Neuronal stem cell (in vitro differentiated cells): ENCODE results near the gene TBC1D21.

Source experiments
- DNase-seq: peaks from one replicate; pipeline ENCODE4 v3.0.0-alpha.2; 2013; ENCODE audit warnings: low spot score
- H2AFZ ChIP-seq: one replicate; pipeline ENCODE4 v1.6.1; 2013; ENCODE audit warnings: mild to moderate bottlenecking, low read length, inconsistent platforms
- H2AK5ac ChIP-seq: 2 replicates; pipeline ENCODE4 v1.6.1; 2013; ENCODE audit warnings: low read depth, mild to moderate bottlenecking, inconsistent platforms, low read length, moderate library complexity, mixed read lengths
- H2BK120ac ChIP-seq: 2 replicates; pipeline ENCODE4 v1.6.1; 2013; ENCODE audit warnings: low read depth, mild to moderate bottlenecking, inconsistent platforms, low read length, moderate library complexity, mixed read lengths
- H2BK12ac ChIP-seq: one replicate; pipeline ENCODE4 v1.6.1; 2013; ENCODE audit warnings: low read length, inconsistent platforms
- H2BK15ac ChIP-seq: 2 replicates; pipeline ENCODE4 v1.6.1; 2013; ENCODE audit warnings: mild to moderate bottlenecking, low read length, inconsistent platforms, mixed read lengths
- H2BK5ac ChIP-seq: one replicate; pipeline ENCODE4 v1.6.1; 2013; ENCODE audit warnings: inconsistent platforms, mild to moderate bottlenecking, low read length, moderate library complexity
- H3K14ac ChIP-seq: one replicate; pipeline ENCODE4 v1.6.1; 2013; ENCODE audit warnings: low read length, inconsistent platforms
- H3K18ac ChIP-seq: 2 replicates; pipeline ENCODE4 v1.6.1; 2013; ENCODE audit warnings: low read length, inconsistent platforms
- H3K23ac ChIP-seq: 2 replicates; pipeline ENCODE4 v1.6.1; 2013; ENCODE audit warnings: low read depth, mild to moderate bottlenecking, mixed read lengths, low read length, inconsistent platforms; ENCODE audit not compliant: poor library complexity
- H3K27ac ChIP-seq: replicated peaks from 3 replicates; pipeline ENCODE4 v1.5.1; 2013; ENCODE audit warnings: low read length, inconsistent platforms
- H3K27me3 ChIP-seq, 3 experiments: 2 replicates each; pipeline ENCODE4 v1.6.1; 2013; ENCODE audit warnings: low read length in 3 of 3, mild to moderate bottlenecking in 2 of 3, inconsistent platforms in 1 of 3, low read depth in 1 of 3, mixed read lengths in 1 of 3, moderate library complexity in 1 of 3; ENCODE audit not compliant: control insufficient read depth in 3 of 3, insufficient read depth in 3 of 3
- H3K36me3 ChIP-seq, 2 donors: replicated peaks in 1 of 2; 2 replicates each; pipeline ENCODE4 v1.6.1; 2013; ENCODE audit warnings: low read length in 2 of 2; ENCODE audit not compliant: control insufficient read depth in 2 of 2, insufficient read depth in 2 of 2
- H3K4ac ChIP-seq: 2 replicates; pipeline ENCODE4 v1.6.1; 2013; ENCODE audit warnings: inconsistent platforms, mild to moderate bottlenecking, low read length, moderate library complexity
- H3K4me1 ChIP-seq, 2 donors: 1 replicate in 1 of 2; 2 replicates in 1 of 2; pipeline ENCODE4 v1.6.1; 2013; ENCODE audit warnings: low read length in 2 of 2, low read depth in 1 of 2; ENCODE audit not compliant: control insufficient read depth in 2 of 2, insufficient read depth in 1 of 2
- H3K4me2 ChIP-seq: one replicate; pipeline ENCODE4 v1.6.1; 2013; ENCODE audit warnings: mild to moderate bottlenecking, low read length, inconsistent platforms; ENCODE audit not compliant: insufficient read depth, poor library complexity, severe bottlenecking
- H3K4me3 ChIP-seq, 2 donors: 2 replicates each; pipeline ENCODE4 v1.5.1; 2013; ENCODE audit warnings: low read length in 2 of 2, mild to moderate bottlenecking in 2 of 2, inconsistent platforms in 1 of 2, moderate library complexity in 1 of 2
- H3K79me1 ChIP-seq: one replicate; pipeline ENCODE4 v1.6.1; 2013; ENCODE audit warnings: low read depth, mild to moderate bottlenecking, inconsistent platforms, low read length, moderate library complexity
- H3K9ac ChIP-seq: one replicate; pipeline ENCODE4 v1.6.1; 2013; ENCODE audit warnings: mild to moderate bottlenecking, low read depth, low read length, inconsistent platforms; ENCODE audit not compliant: poor library complexity
- H3K9me3 ChIP-seq, 2 donors: replicated peaks in 1 of 2; 2 replicates each; pipeline versions ENCODE3 to v1.6.1; 2013; ENCODE audit warnings: low read length in 2 of 2, mild to moderate bottlenecking in 2 of 2, inconsistent platforms in 1 of 2, low read depth in 1 of 2, mixed read lengths in 1 of 2, moderate library complexity in 1 of 2; ENCODE audit not compliant: control insufficient read depth in 2 of 2, insufficient read depth in 1 of 2
- H4K8ac ChIP-seq: one replicate; pipeline ENCODE4 v1.6.1; 2013; ENCODE audit warnings: low read depth, mild to moderate bottlenecking, inconsistent platforms, low read length, moderate library complexity
- H4K91ac ChIP-seq: one replicate; pipeline ENCODE4 v1.6.1; 2013; ENCODE audit warnings: low read length, low read depth, mild to moderate bottlenecking, inconsistent platforms; ENCODE audit not compliant: poor library complexity
- WGBS, 2 donors: extraction: QIAGEN DNeasy Blood & Tissue Kit; methylation state at CpG; one replicate each; pipeline ENCODE4 v1.1.7; 2013; ENCODE audit warnings: missing lambda C conversion rate in 2 of 2, mixed read lengths in 1 of 2; ENCODE audit not compliant: insufficient read length in 2 of 2, insufficient replicate concordance in 1 of 2; ENCODE audit errors: extremely low coverage in 2 of 2; 5-methylcytosine and 5-hydroxymethylcytosine counted together

The TBC1D21 gene

DNA sequence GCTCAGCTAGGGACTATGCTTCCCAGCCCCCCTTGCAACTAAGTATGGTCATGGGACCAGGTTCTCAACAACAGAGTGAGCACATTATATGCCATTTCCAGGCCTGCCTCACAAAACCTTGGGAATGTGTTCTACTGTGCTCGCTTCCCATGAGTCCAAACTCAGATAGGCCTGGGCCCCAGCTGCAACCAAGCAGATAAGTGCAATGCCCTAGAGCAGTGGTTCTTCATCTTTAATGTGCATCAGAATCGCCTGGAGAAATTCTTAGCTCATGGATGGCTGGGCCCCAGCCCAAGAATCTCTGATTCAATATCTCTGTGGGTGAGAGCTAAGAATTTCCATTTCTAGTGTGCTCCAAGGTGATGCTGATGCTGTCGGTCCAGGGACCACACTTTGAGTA lies 27.5 kb upstream of the TBC1D21 start:
- H3K4ac ChIP-seq: no peak overlapping the region
- no peak overlapping the region for H2BK12ac ChIP-seq
- H4K91ac ChIP-seq: no peak overlapping the region
- H3K4me2 ChIP-seq: no peak overlapping the region
- WGBS, 2 donors: no CpG with 5 or more reads among the region's 3 CpGs
- H3K27ac ChIP-seq: no peak overlapping the region
- H3K23ac ChIP-seq: no peak overlapping the region
- H3K9ac ChIP-seq: no peak overlapping the region
- peaks cover 0 to 21% (median 0%) of the 10 kb centered on the region in 3 experiments for H3K27me3 ChIP-seq
- no peak overlapping the region for H2AK5ac ChIP-seq
- no peak overlapping the region for H3K18ac ChIP-seq
- no peak overlapping the region for H4K8ac ChIP-seq
- no peak for DNase-seq
- no peaks in the 10 kb centered on the region for H3K4me1 ChIP-seq
- no peaks in the 10 kb centered on the region for H3K36me3 ChIP-seq
- H3K4me3 ChIP-seq: no peak overlapping the region
- no peak overlapping the region for H2BK120ac ChIP-seq
- no peaks in the 10 kb centered on the region for H3K79me1 ChIP-seq
- H2AFZ ChIP-seq: no peak overlapping the region
- no peak overlapping the region for H2BK5ac ChIP-seq
- no peak overlapping the region for H2BK15ac ChIP-seq
- H3K14ac ChIP-seq: no peak overlapping the region
- no peaks in the 10 kb centered on the region for H3K9me3 ChIP-seq

DNA sequence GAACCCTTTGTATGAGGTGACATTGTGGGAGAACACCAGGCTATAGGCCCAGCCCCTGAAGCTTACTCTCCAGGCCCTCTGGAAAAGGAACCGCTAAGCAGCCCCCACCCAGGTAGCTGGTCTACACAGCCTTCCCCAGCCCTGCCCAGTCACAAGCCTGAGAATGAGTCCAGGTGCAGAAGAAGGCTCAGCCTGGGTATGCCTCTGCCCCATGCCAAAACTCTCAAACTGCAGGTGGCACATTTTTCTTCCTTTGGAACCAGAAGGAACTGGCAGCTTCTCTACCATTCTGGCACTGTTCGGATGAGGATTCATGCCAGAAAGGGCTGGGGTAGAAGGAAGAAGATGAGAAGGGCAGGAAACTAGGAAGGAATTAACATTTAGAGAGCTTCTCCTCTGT lies 23.7 kb upstream of the TBC1D21 start:
- no peak for DNase-seq
- Histone ChIP-seq H3K4me3 (no peak overlapping the region), H3K14ac (no peak overlapping the region), H3K36me3 (no peaks in the 10 kb centered on the region), H2BK12ac (no peak overlapping the region), H2BK5ac (no peak overlapping the region), H3K9me3 (no peaks in the 10 kb centered on the region), H3K9ac (no peak overlapping the region), H3K79me1 (no peaks in the 10 kb centered on the region), H3K4ac (no peak overlapping the region), H4K8ac (no peak overlapping the region), H2BK120ac (no peak overlapping the region), H3K27me3 (peaks cover 0 to 11% (median 0%) of the 10 kb centered on the region in 3 experiments), H3K23ac (no peak overlapping the region), H4K91ac (no peak overlapping the region), H3K4me2 (no peak overlapping the region), H2AK5ac (no peak overlapping the region), H2BK15ac (no peak overlapping the region), H2AFZ (no peak overlapping the region), H3K27ac (no peak overlapping the region), H3K4me1 (no peaks in the 10 kb centered on the region), H3K18ac (no peak overlapping the region)
- WGBS, 2 donors: no CpG with 5 or more reads among the region's 2 CpGs

DNA sequence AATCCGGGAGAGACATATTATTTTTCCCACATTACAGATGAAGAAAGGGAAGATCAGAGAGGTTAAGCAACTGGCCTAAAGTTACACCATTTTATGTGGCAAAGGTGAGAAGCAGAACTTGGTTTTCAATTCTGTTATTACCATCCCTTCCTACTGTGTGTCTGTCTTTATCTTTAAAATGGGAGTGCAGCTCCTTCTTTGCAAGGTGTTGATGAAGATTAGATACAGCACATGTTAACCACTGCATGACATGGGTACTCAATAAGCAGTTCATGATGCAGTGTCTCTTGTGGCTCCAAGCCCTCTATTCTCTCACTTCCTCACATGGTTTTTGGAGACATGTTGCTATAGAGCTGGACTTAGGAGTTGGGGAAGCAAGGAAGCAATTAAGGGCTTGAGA lies 23.1 kb upstream of the TBC1D21 start:
- H3K4me2 ChIP-seq: no peak overlapping the region
- no peak overlapping the region for H2BK15ac ChIP-seq
- H3K4me3 ChIP-seq: no peak overlapping the region
- H3K18ac ChIP-seq: no peak overlapping the region
- no peak for DNase-seq
- no peak overlapping the region for H3K4ac ChIP-seq
- no peak overlapping the region for H4K8ac ChIP-seq
- no peak overlapping the region for H2BK12ac ChIP-seq
- H3K23ac ChIP-seq: no peak overlapping the region
- H3K79me1 ChIP-seq: no peaks in the 10 kb centered on the region
- H4K91ac ChIP-seq: no peak overlapping the region
- H3K4me1 ChIP-seq: no peaks in the 10 kb centered on the region
- H3K36me3 ChIP-seq: no peaks in the 10 kb centered on the region
- no CpG with 5 or more reads among the region's 1 CpG for WGBS, 2 donors
- H2BK120ac ChIP-seq: no peak overlapping the region
- H2BK5ac ChIP-seq: no peak overlapping the region
- no peak overlapping the region for H2AFZ ChIP-seq
- H3K9ac ChIP-seq: no peak overlapping the region
- peaks cover 0 to 11% (median 0%) of the 10 kb centered on the region in 3 experiments for H3K27me3 ChIP-seq
- no peak overlapping the region for H3K27ac ChIP-seq
- no peaks in the 10 kb centered on the region for H3K9me3 ChIP-seq
- no peak overlapping the region for H3K14ac ChIP-seq
- no peak overlapping the region for H2AK5ac ChIP-seq

DNA sequence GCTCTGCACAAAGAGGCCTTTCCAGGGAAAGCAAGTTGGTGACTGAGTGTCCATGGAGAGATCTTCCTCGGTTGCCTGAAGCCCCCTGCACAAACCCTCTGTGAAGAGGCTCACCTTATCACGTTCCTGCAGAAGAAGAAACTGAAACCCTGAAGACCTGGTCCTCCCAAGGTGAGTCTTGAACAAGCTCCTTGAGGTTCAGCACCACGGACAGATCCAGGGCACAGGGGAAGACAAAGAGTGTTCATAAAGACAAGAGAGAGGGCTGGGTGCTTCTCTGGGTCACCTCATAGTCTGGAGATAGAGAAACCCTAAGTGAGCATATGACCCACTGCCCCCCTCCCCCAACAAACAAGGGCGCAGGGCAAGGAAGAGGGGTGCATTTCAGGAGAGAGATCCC lies 21.7 kb upstream of the TBC1D21 start:
- Histone ChIP-seq H3K4me3 (no peak overlapping the region), H3K36me3 (no peaks in the 10 kb centered on the region), H3K79me1 (no peaks in the 10 kb centered on the region), H2BK120ac (no peak overlapping the region), H3K4me1 (no peaks in the 10 kb centered on the region), H2BK15ac (no peak overlapping the region), H4K91ac (no peak overlapping the region), H3K23ac (no peak overlapping the region), H3K27ac (no peak overlapping the region), H2AK5ac (no peak overlapping the region), H3K9ac (no peak overlapping the region), H3K4me2 (no peak overlapping the region), H3K27me3 (peaks cover 0 to 16% (median 0%) of the 10 kb centered on the region in 3 experiments), H3K4ac (no peak overlapping the region), H4K8ac (no peak overlapping the region), H3K18ac (no peak overlapping the region), H2AFZ (no peak overlapping the region), H2BK12ac (no peak overlapping the region), H3K14ac (no peak overlapping the region), H3K9me3 (no peaks in the 10 kb centered on the region), H2BK5ac (no peak overlapping the region)
- peak; percentile 87 for DNase-seq
- no CpG with 5 or more reads among the region's 4 CpGs for WGBS, 2 donors
